Thyroid gland (tissue), 4 donors: ENCODE data around the gene ANKRD13B.

Experiments
- CTCF ChIP-seq, 6 experiments: fragments of 200-600 bp in 3 of 6; fragments of 450-650 bp in 3 of 6; sonication (generic) in 3 of 6; IDR thresholded peaks; one replicate each; pipeline ENCODE4 v1.5.1; 2016 to 2019; ENCODE audit warnings: antibody characterized with exemption in 6 of 6, mild to moderate bottlenecking in 2 of 6, inconsistent platforms in 1 of 6, moderate library complexity in 1 of 6
- POLR2A ChIP-seq, 2 donors: fragments of 450-650 bp; IDR thresholded peaks; one replicate each; pipeline ENCODE4 v1.6.1; 2017; ENCODE audit warnings: antibody characterized with exemption in 2 of 2, mild to moderate bottlenecking in 2 of 2, moderate library complexity in 1 of 2

GRCh38 chr17:29611351-29612093 is 18.6 kb downstream of the ANKRD13B start:
- TF ChIP-seq CTCF (IDR thresholded peaks at IDR 0.05), result no peak
- no peak for TF ChIP-seq POLR2A (IDR thresholded peaks at IDR 0.05)
